ENCODE data around the gene TMEM263.

- TF ChIP-seq CTCF (IDR thresholded peaks at IDR 0.05) (no peak), POLR2A (IDR thresholded peaks at IDR 0.05) (no peak)
These were observed 8.2 kb upstream of the TMEM263 start for GRCh38 chr12:106947461-106947860.

All from vagina (tissue), 2 donors.